ENCODE results near the gene FRMPD2. TPM values are rescaled to one million over a fixed set of nuclear protein-coding genes. Genes with fewer than 3 reads are reported as not detected.

Gene FRMPD2
- total and polyA plus RNA-seq, 2 of the 4 experiments (the other 2 are of a cell fraction), result 0.18 TPM; not detected in 1

DNA sequence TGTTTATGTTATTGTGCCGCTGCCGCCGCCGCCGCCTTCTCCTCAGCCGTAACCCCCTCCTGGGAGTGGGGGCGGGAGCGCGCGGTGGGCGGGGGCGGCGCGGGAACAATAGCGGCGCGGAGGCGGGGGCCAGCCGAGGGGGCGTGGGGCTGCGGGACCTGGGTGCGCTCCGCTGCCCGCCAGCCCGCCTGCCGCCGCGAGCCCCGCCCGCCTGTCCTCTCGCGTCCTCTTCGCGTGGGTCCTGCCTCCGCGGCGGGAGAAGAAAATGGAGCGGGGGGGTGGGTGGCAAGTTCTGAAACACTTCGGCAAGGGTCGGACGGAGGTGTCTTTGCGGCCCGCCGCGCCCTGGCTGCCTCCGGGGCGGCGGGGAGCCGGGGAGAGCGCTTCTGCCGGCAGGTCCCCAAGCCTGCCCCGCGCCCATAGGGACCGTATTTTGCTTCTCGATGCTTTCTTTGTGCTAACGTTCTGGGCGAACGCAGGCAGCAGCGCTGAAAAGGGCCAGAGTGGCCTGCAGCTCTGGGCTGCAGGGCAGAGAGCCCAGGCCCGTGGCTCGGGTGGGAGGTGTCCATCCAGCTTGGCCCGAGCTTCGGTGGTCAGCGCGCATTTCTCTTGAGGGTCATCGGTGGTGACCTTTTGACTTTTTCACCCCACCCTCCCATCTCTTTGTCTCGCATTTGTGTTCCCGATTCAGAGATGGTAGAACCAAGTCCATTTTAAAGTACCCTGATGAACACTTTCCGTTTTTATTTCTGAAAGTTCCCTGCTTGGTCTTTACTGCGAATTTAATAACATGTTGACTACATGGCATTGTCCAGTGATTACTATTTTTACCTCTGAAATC, 32.6 kb upstream of the FRMPD2 start:
- Histone ChIP-seq H2AFZ (replicated peaks; ENCODE audit: low read length, poor library complexity) (peak overlapping the region; percentile 95), H2BK20ac (ENCODE audit: low read depth, low read length) (peak overlapping the region; percentile 31; the same call in 1 of the 2 replicates), H2AK9ac (replicated peaks; ENCODE audit: low read depth, low read length, poor library complexity) (peak overlapping the region; percentile 90), H3K36me3 (ENCODE audit: control insufficient read depth, insufficient read depth, low read length) (no peaks in the 10 kb centered on the region), H3K23ac (ENCODE audit: low read depth, low read length) (peak overlapping the region; percentile 94), H2BK5ac (ENCODE audit: low read depth, low read length, poor library complexity, severe bottlenecking) (peak overlapping the region; percentile 84), H3K14ac (replicated peaks; ENCODE audit: low read depth, low read length) (peak overlapping the region; percentile 69), H3K27me3 (ENCODE audit: control insufficient read depth, insufficient read depth, low read length) (peaks cover 7% of the 10 kb centered on the region), H3K4me3 (ENCODE audit: insufficient read depth, low read depth, low read length) (peak overlapping the region; percentile 96), H4K8ac (ENCODE audit: low read depth in 2 of 2, low read length in 2 of 2) (peak overlapping the region; percentile 28 to 57; a peak in 2 of 4 replicates), H3K4ac (ENCODE audit: low read depth, low read length) (peak overlapping the region; percentile 66), H3K4me1 (ENCODE audit: control insufficient read depth, insufficient read depth, low read length) (peaks cover 8% of the 10 kb centered on the region), H3K9me1 (ENCODE audit: insufficient read depth, low read length) (0 out of 2 replicates have a peak, but pooled peaks cover 3% of the 10 kb centered on the region), H3K9ac (ENCODE audit: low read depth, low read length) (peak overlapping the region; percentile 99), H2AK5ac (ENCODE audit: low read depth, low read length) (peak overlapping the region; percentile 54; the same call in 1 of the 2 replicates), H2BK15ac (ENCODE audit: low read depth, low read length) (0 out of 3 replicates have a peak overlapping the region, but pooled peaks have one; percentile 48), H3K27ac (ENCODE audit: insufficient read depth, low read length) (peak overlapping the region; percentile 97), H4K5ac (ENCODE audit: low read depth, low read length) (0 out of 2 replicates have a peak overlapping the region, but pooled peaks have one; percentile 36), H3K9me3 (ENCODE audit: control insufficient read depth, insufficient read depth, low read length) (no peaks in the 10 kb centered on the region), H3K4me2 (ENCODE audit: low read depth, low read length) (peak overlapping the region; percentile 98), H4K91ac (ENCODE audit: insufficient read depth, low read depth, low read length) (peak overlapping the region; percentile 43; the same call in 1 of the 2 replicates), H3K79me1 (ENCODE audit: low read depth in 1 of 2, low read length in 2 of 2) (peaks cover 6 to 41% of the 10 kb centered on the region in 2 experiments; a peak in 3 of 4 replicates), H3K56ac (ENCODE audit: extremely low read depth, insufficient read depth, low read length) (peak overlapping the region; percentile 66), H4K20me1 (ENCODE audit: insufficient read depth, low read length) (peaks cover 32% of the 10 kb centered on the region), H3K18ac (ENCODE audit: low read depth, low read length) (peak overlapping the region; percentile 42; the same call in 1 of the 2 replicates), H2BK120ac (ENCODE audit: low read depth, low read length) (peak overlapping the region; percentile 29; the same call in 1 of the 2 replicates)
- 0% methylated on average over 19 of the region's 70 CpGs; no CpG with 5 or more reads in 1 of the 2 experiments for WGBS, 2 experiments (ENCODE audit: extremely low coverage in 2 of 2, insufficient read length in 1 of 2)
- CTCF ChIA-PET, result interaction anchor here (1.4 kb wide), 1 partner anchor 349 kb away, joined by 4 read pairs; no protein-coding TSS in a partner anchor
- BruUV-seq (replicated peaks), result no TSS peak
- TF ChIP-seq MAFK (IDR thresholded peaks at IDR 0.05; ENCODE audit: low read depth, low read length), result no peak
- peak; percentile 50; the same call in 1 of the 2 replicates for TF ChIP-seq CHD1 (IDR thresholded peaks at IDR 0.05; ENCODE audit: low read depth, low read length)
- TF ChIP-seq CEBPB (IDR thresholded peaks at IDR 0.05; ENCODE audit: low read depth, low read length), result no peak
- no peak for TF ChIP-seq RAD21 (IDR thresholded peaks at IDR 0.05; ENCODE audit: low read length)
- no peak for TF ChIP-seq CTCF (conservative IDR thresholded peaks at IDR 0.05; ENCODE audit: low read depth, low read length)
- TF ChIP-seq, protein P1, sequence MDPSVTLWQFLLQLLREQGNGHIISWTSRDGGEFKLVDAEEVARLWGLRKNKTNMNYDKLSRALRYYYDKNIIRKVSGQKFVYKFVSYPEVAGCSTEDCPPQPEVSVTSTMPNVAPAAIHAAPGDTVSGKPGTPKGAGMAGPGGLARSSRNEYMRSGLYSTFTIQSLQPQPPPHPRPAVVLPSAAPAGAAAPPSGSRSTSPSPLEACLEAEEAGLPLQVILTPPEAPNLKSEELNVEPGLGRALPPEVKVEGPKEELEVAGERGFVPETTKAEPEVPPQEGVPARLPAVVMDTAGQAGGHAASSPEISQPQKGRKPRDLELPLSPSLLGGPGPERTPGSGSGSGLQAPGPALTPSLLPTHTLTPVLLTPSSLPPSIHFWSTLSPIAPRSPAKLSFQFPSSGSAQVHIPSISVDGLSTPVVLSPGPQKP (IDR thresholded peaks at IDR 0.05; ENCODE audit: borderline replicate concordance, low read depth, low read length), result no peak
- TF ChIP-seq POLR2A (IDR thresholded peaks at IDR 0.05; ENCODE audit: low read depth, low read length), result no peak; the same call in 1 of the 2 replicates
- TF ChIP-seq NFE2L2 (IDR thresholded peaks at IDR 0.05; ENCODE audit: low read depth, low read length), result no peak
- TF ChIP-seq MAZ (IDR thresholded peaks at IDR 0.05; ENCODE audit: borderline replicate concordance, low read depth, low read length), result 0 out of 2 replicates have a peak, but pooled peaks have one; percentile 65
- POLR2A ChIA-PET (ENCODE audit: unreplicated experiment), result interaction anchor here (0.5 kb wide), 1 partner anchor 505 kb away, joined by 3 read pairs; no protein-coding TSS in a partner anchor
- in situ Hi-C loops (cut with MboI; ENCODE audit: low sequenced_read_pairs) (no loop called here), dilution Hi-C loops (cut with HindIII; ENCODE audit: low sequenced_read_pairs, unreplicated experiment) (no loop called here), intact Hi-C loops (cut with micrococcal nuclease) (no loop called here)
- ATAC-seq (ENCODE audit: low read depth) (peak; percentile 70), DNase-seq (peak; percentile 35)
